LNCAP (cell line): Measurements from ENCODE around the gene CACNA1C.

Source experiments
- TF ChIP-seq, protein P1 (sequence below): fragments of 450-650 bp; IDR thresholded peaks from 2 replicates; pipeline ENCODE4 v1.5.1; 2017; ENCODE audit warnings: mild to moderate bottlenecking

CACNA1C gene

DNA sequence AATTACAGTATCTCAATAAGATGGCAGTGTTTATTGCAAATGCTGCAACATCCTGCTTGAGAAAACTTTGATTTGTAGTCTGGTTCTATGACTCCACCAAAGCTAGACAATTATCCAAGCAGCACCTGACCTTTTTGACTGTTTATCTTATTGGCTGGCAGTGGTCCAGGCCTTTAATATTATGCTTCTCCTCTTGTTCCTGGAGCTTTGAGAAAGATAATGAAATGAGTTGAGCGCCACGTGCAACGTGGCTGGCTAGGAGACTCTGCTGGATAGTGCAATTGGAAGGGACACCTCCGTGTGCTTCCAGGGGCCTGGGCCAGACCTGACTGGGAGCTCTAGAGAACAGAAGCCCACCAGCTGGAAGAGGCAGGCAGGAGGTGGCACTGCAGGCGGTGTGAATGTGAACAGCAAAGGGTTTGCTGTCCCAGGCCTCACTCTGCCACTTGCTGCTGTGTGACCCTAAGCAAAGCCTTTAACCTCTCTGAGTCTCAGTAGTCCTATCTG, 349.3 kb downstream of the CACNA1C start:
- TF ChIP-seq, protein P1, sequence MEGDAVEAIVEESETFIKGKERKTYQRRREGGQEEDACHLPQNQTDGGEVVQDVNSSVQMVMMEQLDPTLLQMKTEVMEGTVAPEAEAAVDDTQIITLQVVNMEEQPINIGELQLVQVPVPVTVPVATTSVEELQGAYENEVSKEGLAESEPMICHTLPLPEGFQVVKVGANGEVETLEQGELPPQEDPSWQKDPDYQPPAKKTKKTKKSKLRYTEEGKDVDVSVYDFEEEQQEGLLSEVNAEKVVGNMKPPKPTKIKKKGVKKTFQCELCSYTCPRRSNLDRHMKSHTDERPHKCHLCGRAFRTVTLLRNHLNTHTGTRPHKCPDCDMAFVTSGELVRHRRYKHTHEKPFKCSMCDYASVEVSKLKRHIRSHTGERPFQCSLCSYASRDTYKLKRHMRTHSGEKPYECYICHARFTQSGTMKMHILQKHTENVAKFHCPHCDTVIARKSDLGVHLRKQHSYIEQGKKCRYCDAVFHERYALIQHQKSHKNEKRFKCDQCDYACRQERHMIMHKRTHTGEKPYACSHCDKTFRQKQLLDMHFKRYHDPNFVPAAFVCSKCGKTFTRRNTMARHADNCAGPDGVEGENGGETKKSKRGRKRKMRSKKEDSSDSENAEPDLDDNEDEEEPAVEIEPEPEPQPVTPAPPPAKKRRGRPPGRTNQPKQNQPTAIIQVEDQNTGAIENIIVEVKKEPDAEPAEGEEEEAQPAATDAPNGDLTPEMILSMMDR: no peak

DNA sequence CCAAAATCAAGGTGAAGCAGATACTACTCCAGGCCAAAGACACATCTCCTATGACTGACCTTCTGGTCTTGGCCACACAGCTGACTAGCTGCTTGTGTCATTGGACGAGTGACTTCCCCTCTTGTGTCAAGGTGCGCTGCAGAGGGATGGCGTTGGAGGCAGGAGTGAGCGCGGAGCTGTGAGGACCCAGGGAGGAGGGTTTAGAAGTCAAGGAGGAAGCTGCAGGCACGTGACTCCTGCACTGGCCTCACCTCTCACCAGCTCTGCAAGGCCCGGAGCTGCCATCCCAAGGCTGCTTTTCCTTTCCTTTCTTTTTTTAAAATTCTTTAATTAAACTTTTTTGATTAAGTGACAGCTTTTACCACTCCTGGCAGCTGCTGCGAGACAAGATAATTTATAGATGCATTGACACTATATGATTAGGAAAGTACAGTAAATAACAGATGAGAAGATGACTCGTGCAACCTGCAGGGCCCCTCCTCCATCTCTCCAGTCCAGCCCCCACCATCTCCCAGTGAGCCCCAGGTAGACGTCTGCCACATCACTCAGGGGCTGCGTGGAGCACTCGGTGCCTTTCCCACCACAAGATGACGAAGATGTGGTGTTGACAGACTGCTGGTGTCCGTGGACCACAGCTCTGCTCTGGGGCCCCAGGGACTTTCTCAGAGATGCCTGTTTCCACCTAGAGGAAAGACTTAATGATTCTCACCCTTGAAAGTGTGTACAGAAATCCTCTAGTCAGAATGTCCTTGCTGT, 350.6 kb downstream of the CACNA1C start:
- TF ChIP-seq, protein P1: no peak

DNA sequence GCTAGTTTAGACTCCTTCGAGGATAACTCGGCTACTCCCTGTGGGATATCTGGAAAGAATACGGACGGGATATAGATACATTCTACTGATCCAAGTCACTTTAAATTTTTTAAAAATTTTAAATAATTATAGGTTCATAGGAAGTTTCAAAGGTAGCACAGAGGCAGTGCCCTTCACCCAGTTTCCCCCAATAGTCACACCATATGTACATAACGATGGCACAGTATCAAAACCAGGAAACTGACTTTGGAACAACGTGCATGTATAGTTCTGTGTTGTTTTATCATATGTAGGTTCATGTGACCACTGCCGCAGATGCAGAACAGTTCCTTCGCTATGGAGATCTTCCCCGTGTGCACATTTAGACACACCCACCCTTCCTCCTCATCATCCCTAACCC, 352.3 kb downstream of the CACNA1C start:
- TF ChIP-seq, protein P1: no peak

DNA sequence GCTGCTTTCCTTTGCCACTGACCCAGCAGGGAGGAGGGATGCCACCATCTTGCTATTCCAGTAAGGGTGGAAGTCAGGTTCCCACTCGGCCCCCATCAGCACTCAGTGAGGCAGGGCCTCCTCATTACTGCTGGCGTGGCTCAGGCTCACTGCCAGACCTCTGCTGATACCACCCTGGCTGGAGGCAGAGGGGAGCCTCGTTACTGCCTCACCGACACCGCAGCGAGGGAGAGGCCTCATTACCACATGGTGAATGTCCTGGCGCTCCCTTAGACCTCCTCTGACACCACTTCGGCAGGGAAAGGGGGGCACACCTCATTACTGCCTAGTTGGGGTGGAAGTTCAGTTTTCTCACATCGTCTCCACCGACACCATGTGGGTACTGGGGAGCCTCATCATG, 354.1 kb downstream of the CACNA1C start:
- TF ChIP-seq, protein P1: no peak

DNA sequence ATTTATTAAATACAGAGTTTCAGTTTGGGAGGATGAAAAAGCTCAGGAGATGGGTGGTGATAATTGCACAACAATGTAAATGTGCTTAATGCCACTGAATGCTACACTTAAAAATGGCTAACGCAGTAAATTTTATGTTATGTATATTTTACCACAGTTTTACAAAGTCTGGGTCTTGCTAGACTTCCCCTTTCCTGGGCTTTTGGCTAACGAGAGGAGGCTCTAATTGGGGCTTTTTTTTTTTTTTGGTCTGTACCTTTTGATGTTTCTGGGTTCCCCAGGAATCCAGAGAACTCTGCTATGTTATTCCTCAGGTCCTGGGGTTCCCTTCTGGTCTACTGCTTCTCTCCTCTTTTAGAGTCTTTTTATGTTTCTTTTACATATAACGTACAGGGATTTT, 355.5 kb downstream of the CACNA1C start:
- TF ChIP-seq, protein P1: no peak

DNA sequence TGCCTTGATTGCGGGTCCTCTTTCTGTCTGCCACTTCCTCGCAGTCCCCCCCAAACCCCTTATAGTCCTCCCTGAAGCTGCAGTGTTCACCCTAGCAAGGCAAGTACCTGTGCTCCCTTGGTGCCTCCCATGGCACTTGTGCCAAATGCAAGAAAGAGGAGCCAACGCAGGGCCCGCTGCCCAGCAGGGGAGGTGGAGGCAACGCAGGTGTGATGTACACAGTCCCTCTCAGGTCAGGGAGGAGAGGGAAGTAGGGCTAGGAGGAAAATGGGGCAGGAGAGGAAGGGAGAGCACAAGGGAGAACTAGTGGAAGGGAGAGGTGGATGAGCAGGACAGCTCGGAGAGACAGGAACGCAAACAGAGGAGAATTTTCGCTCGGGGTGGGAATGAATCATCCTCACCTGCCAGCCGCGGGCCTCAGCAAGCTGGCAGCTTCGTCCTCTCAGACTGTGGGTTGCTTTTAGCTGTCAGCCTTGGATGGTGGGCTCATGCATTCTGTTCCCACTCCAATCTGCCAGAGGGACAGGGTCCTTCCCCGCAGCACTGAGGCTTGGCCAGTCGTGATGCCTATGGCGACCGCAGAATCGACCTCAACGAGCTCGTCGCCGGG, 357.0 kb downstream of the CACNA1C start:
- TF ChIP-seq, protein P1: no peak

DNA sequence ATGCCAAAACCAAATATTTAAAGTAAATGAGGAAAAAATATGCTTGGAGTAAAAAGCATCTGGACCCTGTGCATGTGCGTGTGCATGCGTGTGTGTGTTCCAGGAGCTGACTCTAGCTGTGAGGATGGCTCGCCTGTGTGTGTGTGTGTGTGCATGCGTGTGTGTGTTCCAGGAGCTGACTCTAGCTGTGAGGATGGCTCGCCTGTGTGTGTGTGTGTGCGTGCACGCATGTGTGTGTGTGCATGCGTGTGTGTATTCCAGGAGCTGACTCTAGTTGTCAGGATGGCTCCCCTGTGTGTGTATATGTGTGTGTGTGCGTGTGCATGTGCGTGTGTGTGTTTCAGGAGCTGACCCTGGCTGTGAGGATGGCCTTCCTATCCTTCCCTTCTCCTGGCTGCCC, 357.7 kb downstream of the CACNA1C start:
- TF ChIP-seq, protein P1: no peak
